Measurements from ENCODE around the gene PKN2. TPM values are rescaled to one million over a fixed set of nuclear protein-coding genes. Genes with fewer than 3 reads are reported as not detected.

Gene PKN2
- total and polyA plus RNA-seq, 9 of the 15 experiments (the other 6 are each of a cell fraction or from before 2014, with no cell fraction given) = 4.5 to 25.3 (median 19.2) TPM

DNA sequence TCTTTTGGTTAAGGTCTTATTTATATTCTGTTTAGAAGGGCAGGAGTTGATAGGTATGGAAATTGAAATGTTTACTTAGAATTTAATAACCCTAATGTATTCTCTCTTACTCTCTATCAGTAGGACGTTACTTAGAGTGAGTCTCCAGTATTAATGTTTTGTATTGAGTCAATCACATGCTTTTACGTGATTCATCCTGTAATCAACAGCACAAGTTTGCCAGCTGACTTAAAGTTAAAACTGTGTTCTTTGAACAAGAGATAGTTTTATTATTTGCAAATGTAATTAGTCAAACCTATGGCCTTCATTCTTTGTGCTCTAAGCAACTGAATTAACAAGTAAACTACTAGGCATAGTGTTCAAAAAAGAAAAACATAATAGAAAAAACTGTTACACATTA is 57.3 kb downstream of the PKN2 start (continued):
- TF ChIP-seq ZNF121 (CRISPR knock-in tag; conservative IDR thresholded peaks at IDR 0.05) = no peak
- no peak for TF ChIP-seq SMARCE1 (IDR thresholded peaks at IDR 0.05)
- TF ChIP-seq SETDB1 (IDR thresholded peaks at IDR 0.05; ENCODE audit: low read length) = no peak
- TF ChIP-seq, protein P1, sequence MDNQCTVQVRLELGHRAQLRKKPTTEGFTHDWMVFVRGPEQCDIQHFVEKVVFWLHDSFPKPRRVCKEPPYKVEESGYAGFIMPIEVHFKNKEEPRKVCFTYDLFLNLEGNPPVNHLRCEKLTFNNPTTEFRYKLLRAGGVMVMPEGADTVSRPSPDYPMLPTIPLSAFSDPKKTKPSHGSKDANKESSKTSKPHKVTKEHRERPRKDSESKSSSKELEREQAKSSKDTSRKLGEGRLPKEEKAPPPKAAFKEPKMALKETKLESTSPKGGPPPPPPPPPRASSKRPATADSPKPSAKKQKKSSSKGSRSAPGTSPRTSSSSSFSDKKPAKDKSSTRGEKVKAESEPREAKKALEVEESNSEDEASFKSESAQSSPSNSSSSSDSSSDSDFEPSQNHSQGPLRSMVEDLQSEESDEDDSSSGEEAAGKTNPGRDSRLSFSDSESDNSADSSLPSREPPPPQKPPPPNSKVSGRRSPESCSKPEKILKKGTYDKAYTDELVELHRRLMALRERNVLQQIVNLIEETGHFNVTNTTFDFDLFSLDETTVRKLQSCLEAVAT (IDR thresholded peaks at IDR 0.05) = no peak

DNA sequence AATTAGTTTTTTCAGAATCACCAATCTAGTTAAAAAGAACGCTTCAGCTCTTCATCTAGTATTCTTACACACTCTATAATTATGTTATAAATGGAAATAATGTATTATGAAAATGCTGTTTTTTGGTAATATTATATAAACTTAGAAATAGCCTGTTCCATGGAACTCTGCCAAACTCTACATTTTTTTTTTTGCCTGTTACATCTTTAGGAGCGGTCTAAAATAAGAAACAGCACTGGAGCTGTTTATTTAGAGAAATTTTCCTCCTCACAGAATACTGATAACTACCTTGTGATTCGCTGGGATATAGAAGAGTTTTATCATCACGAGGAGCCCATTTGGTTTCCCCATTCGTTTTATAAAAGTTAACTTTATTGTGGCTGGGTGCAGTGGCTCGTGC is 58.5 kb downstream of the PKN2 start:
- H3K9ac ChIP-seq (ENCODE audit: insufficient read depth in 1 of 2, low read depth in 2 of 2, low read length in 2 of 2) = no peak overlapping the region
- peaks cover 41% of the 10 kb centered on the region; the same call in 2 of the 3 replicates for H3K36me3 ChIP-seq (ENCODE audit: control insufficient read depth, insufficient read depth, low read length)
- no peaks in the 10 kb centered on the region for H3K9me1 ChIP-seq (ENCODE audit: control insufficient read depth, insufficient read depth, low read length)
- ATAC-seq (no peak), FAIRE-seq (no peak), DNase-seq (ENCODE audit: extremely low read depth in 1 of 4, low spot score in 3 of 4) (no peak)
- no peak overlapping the region for H2AFZ ChIP-seq (ENCODE audit: low read depth, low read length)
- ChIA-PET POLR2A (interaction anchor here (1.0 kb wide), 1 partner anchor 8 kb away, joined by 4 read pairs; no protein-coding TSS in a partner anchor), CTCF (ENCODE audit: low intra/inter-chr PET ratio) (no interaction called here)
- H3K9me3 ChIP-seq (replicated peaks; ENCODE audit: control insufficient read depth, insufficient read depth, low read depth, low read length) = no peaks in the 10 kb centered on the region
- no peaks in the 10 kb centered on the region; a peak in 1 of 5 replicates for H3K4me1 ChIP-seq (replicated peaks in 1 of 2; ENCODE audit: control insufficient read depth in 2 of 2, insufficient read depth in 2 of 2, low read length in 2 of 2)
- peaks cover 34% of the 10 kb centered on the region for H3K79me2 ChIP-seq (ENCODE audit: control insufficient read depth, insufficient read depth, low read length)
- H3K27ac ChIP-seq (ENCODE audit: extremely low read depth, low read depth, low read length) = no peak overlapping the region
- H4K20me1 ChIP-seq (replicated peaks; ENCODE audit: control insufficient read depth, insufficient read depth, low read length) = no peaks in the 10 kb centered on the region
- 86% methylated on average over 6 of the region's 6 CpGs for WGBS (ENCODE audit: insufficient coverage, low coverage, missing lambda C conversion rate)
- no TSS peak for BruUV-seq (replicated peaks)
- no peaks in the 10 kb centered on the region for H3K27me3 ChIP-seq (ENCODE audit: control insufficient read depth in 2 of 2, insufficient read depth in 2 of 2, low read length in 2 of 2)
- in situ Hi-C loops (cut with MboI) (no loop called here), intact Hi-C loops (cut with micrococcal nuclease) (no loop called here)
- no peak overlapping the region for H3K4me2 ChIP-seq (ENCODE audit: insufficient read depth, low read length)
- no peak overlapping the region for H3K4me3 ChIP-seq
- TF ChIP-seq MEIS2 (IDR thresholded peaks at IDR 0.05; ENCODE audit: partially characterized antibody) (no peak), BMI1 (IDR thresholded peaks at IDR 0.05; ENCODE audit: low read length) (no peak)
- TF ChIP-seq, protein P2, sequence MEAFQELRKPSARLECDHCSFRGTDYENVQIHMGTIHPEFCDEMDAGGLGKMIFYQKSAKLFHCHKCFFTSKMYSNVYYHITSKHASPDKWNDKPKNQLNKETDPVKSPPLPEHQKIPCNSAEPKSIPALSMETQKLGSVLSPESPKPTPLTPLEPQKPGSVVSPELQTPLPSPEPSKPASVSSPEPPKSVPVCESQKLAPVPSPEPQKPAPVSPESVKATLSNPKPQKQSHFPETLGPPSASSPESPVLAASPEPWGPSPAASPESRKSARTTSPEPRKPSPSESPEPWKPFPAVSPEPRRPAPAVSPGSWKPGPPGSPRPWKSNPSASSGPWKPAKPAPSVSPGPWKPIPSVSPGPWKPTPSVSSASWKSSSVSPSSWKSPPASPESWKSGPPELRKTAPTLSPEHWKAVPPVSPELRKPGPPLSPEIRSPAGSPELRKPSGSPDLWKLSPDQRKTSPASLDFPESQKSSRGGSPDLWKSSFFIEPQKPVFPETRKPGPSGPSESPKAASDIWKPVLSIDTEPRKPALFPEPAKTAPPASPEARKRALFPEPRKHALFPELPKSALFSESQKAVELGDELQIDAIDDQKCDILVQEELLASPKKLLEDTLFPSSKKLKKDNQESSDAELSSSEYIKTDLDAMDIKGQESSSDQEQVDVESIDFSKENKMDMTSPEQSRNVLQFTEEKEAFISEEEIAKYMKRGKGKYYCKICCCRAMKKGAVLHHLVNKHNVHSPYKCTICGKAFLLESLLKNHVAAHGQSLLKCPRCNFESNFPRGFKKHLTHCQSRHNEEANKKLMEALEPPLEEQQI (IDR thresholded peaks at IDR 0.05) = no peak
- TF ChIP-seq, protein P3, sequence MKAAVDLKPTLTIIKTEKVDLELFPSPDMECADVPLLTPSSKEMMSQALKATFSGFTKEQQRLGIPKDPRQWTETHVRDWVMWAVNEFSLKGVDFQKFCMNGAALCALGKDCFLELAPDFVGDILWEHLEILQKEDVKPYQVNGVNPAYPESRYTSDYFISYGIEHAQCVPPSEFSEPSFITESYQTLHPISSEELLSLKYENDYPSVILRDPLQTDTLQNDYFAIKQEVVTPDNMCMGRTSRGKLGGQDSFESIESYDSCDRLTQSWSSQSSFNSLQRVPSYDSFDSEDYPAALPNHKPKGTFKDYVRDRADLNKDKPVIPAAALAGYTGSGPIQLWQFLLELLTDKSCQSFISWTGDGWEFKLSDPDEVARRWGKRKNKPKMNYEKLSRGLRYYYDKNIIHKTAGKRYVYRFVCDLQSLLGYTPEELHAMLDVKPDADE (conservative IDR thresholded peaks at IDR 0.05; ENCODE audit: control insufficient read depth, low read depth, low read length) = no peak
- TF ChIP-seq, protein P4, sequence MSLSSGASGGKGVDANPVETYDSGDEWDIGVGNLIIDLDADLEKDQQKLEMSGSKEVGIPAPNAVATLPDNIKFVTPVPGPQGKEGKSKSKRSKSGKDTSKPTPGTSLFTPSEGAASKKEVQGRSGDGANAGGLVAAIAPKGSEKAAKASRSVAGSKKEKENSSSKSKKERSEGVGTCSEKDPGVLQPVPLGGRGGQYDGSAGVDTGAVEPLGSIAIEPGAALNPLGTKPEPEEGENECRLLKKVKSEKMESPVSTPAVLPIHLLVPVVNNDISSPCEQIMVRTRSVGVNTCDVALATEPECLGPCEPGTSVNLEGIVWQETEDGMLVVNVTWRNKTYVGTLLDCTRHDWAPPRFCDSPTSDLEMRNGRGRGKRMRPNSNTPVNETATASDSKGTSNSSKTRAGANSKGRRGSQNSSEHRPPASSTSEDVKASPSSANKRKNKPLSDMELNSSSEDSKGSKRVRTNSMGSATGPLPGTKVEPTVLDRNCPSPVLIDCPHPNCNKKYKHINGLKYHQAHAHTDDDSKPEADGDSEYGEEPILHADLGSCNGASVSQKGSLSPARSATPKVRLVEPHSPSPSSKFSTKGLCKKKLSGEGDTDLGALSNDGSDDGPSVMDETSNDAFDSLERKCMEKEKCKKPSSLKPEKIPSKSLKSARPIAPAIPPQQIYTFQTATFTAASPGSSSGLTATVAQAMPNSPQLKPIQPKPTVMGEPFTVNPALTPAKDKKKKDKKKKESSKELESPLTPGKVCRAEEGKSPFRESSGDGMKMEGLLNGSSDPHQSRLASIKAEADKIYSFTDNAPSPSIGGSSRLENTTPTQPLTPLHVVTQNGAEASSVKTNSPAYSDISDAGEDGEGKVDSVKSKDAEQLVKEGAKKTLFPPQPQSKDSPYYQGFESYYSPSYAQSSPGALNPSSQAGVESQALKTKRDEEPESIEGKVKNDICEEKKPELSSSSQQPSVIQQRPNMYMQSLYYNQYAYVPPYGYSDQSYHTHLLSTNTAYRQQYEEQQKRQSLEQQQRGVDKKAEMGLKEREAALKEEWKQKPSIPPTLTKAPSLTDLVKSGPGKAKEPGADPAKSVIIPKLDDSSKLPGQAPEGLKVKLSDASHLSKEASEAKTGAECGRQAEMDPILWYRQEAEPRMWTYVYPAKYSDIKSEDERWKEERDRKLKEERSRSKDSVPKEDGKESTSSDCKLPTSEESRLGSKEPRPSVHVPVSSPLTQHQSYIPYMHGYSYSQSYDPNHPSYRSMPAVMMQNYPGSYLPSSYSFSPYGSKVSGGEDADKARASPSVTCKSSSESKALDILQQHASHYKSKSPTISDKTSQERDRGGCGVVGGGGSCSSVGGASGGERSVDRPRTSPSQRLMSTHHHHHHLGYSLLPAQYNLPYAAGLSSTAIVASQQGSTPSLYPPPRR (CRISPR knock-in tag; IDR thresholded peaks at IDR 0.05; ENCODE audit: borderline replicate concordance) = no peak
- TF ChIP-seq, protein P5, sequence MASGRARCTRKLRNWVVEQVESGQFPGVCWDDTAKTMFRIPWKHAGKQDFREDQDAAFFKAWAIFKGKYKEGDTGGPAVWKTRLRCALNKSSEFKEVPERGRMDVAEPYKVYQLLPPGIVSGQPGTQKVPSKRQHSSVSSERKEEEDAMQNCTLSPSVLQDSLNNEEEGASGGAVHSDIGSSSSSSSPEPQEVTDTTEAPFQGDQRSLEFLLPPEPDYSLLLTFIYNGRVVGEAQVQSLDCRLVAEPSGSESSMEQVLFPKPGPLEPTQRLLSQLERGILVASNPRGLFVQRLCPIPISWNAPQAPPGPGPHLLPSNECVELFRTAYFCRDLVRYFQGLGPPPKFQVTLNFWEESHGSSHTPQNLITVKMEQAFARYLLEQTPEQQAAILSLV (tag; IDR thresholded peaks at IDR 0.05) = no peak

All from K562 (cell line).